Skin of body (tissue), 2 donors: Measurements from ENCODE around the gene EXOC3L4. TPM values are rescaled to one million over a fixed set of nuclear protein-coding genes. Genes with fewer than 3 reads are reported as not detected.
"Not testable (repeated sequence)": the region's sequence is repeated elsewhere in the genome, so short reads cannot be mapped to it uniquely, and the experiment has no call there.

Experiments
- DNase-seq: peaks from one replicate; lab custom pipeline; 2025; lab: John Stamatoyannopoulos, UW
- total RNA-seq: library from RNA; depleted of rRNA; stranded (reverse); fragments of >200 nt; gene quantifications from one replicate; pipeline ENCODE4 v1.2.3, GENCODE V29; 2014

The EXOC3L4 gene
- total RNA-seq, 1 donor from 2014 or later = 0.30 TPM

DNA sequence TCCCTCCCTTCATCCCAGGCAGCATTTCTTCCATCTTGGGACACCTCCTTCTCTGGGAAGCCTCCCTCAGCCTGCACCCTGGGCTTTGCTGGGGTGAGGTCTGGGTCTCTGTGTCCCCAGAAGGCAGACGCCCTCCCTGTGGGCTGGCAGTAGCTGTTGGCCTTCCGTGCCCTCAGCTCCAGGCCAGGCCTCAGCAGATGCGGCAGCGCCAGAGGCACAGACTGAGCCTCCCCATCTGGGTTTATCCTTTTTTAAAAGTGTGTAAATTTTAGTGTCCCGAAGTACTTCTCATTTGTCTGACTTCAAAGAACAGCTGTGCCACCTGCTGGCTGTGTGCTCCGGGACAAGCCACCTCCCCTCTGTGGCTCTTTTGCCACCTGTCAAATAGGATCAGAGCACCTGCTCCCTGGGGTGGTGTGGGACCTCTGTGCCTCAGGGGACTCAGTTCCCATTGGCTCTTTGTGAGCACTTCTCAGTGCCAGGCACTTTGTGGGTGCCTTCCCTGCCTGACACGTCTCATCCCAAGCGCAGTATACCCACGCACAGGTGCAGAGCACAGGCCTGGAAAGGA lies 11.1 kb downstream of the EXOC3L4 start:
- no peak for DNase-seq

DNA sequence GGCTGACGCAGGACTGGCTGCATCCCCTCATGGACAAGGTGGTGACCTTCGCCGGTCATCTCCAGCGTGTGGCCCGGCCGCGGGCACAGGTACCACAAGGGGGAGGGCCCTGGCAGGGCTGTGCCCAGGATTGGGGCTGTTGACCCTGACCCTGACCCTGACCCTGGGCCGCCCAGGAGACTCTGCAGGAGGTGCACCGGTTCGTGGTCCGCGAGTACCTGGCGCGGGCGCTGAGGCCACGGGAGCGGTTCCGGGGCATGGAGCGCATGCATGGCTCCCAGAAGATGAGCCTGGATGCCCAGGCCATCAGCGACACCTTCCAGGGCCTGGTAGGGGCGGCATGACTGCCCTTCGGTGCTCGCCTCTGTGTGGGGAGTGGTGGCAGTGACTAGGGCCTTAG lies 12.9 kb downstream of the EXOC3L4 start:
- no peak for DNase-seq

DNA sequence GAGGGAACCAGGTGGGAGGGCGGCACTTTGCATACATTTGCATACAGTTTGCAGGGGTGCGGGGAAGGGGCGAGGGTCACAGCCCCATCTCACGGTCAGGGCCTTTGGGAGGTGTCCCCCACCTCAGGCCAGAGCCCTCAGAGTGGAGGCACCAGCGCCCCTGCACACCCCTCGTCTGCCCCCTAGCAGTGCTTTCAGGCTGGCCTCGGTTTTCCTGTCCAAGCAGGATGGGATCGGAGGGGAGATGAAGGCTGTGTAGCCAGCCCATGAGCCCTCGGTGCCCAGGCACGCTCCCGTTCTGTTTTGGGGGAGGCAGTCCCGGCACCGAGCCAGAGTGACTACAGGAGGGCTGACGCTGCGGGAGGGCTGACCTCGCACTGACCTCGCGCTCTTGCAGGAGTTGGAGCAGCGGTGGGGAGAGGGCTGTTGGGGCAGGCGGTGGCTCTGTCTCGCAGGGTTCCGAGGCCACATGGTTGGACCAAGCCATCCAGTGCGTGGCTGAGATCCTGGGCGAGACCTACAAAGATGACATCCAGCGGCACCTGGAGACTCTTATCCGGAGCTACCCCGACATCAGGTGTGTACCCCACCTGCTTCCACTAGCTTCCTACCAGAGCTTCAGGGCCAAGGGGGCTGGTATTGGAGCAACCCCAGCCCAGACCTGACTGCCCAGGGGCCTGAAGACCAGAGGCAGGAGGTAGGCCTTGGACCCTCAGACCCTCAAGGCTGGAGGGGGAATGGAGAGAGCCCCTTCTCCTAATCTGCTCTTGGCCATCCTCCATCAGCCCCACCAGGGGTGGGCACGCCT lies 13.6 kb downstream of the EXOC3L4 start:
- no peak for DNase-seq

DNA sequence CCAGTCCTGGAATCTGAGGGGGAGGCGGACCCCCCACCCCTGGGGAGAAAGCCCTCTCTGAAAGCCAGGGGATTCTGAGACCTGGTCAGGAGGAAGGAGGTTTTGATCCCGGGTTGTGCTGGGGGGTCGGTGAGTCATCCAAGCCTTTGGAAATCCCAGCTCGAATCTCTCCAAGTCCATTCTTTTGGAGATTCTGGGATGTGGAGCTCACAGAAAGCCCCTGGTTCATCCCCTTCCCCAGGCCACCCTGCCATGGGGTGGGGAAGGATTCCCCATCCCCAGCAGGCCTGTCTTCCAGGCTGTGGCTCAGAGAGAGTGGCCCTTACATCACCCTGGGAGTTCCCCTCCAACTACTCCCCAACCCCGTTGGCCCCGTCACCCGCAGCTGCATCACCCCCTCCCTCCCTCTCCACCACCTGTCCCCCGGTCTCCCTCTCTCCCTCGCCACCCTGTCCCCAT lies 14.3 kb downstream of the EXOC3L4 start:
- no peak for DNase-seq

DNA sequence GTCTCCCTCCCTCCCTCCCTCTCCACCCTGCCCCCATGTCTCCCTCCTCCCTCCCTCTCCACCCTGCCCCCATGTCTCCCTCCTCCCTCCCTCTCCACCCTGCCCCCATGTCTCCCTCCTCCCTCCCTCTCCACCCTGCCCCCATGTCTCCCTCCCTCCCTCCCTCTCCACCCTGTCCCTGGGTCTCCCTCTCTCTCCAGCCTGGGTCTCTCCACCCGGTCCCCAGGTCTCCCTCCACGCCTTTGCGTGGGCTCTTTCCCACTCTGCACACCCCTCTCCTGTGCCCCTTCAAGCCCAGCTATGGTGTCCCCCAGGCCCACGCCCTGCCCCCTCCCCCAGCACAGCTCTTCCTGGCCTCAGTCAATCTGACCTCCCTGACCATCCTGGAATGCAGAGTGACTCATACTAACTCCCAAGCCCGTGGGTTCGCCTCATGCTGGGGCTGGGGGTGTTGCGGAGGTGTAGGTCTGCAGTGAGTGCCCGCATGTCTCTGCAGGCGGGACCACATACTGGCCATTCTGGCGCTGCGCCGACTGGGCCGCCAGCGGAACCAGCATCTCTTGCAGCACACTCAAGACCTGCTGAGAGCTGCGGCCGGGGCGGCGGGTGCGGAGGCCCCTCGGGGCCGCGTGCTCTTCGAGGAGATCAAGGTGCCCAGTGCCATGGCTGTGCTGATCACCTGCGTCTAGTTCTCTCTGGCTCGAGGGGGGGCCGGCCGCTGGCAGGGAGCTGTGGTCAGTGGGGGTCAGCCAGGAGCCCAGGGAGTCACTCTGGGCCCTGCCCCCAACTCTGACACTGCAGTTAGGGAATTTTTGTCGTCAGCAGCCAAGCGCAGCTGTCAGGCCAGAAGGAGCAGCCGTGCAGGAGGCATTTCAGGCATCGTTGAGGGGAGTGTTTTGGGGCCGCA lies 15.3 kb downstream of the EXOC3L4 start:
- no peak for DNase-seq

DNA sequence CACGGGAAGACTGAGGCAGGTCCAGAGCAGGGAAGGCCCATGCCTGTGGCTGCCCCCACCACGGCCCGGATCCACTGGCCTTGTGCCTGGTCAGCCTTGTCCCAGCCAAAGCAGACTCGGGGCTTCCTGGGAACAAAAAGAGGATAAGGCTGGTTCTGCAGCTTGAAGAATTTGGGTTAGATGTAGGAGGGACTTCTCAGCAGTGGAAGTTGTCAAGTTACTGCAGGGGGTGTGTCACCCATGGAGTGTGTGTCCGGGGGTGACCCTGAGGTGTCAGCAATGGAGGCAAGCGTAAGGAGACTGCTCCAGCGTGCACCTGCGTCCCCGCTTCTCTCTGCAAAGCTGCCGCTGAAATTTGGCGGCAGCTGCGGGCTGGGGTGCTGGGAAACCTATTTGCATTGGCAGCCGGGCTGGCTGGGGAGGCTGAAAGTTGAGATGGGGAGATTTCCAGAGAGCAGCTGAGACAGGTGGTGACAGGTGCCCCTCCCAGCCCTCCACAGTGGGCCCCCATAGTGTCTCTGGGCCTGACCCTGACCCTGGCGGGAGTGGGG lies 16.2 kb downstream of the EXOC3L4 start:
- no peak for DNase-seq

DNA sequence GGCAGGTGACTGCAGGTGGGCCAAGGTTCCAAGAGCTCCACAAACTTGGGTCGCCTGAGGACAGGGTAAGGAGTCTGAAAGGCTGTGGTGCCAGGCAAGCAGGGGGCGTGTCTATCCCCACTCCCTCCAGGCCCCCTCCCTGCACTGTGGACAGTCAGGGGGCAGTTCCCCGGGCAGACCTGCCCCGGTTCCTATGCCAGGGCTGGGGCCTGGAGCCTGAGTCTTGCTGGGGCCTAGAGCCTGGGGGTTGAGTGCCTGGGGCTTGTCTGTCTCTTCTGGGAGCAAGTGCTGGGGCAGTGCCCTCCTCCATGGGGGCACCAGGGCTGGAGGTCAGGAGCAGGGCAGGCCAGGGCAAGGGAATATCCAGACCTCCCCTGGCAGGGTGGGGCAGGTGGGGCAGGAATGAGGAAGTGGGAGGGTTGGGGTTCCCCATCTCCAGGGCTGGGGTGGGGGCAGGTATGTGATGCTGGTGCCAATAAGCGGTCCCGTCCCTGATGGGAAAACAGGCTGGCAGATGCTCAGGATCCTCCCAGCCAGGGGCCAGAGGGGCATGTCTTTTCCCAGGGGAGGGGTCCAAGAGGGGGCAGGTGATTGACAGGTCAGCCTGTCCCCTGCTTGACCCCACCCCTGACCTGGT lies 16.8 kb downstream of the EXOC3L4 start:
- no peak for DNase-seq

DNA sequence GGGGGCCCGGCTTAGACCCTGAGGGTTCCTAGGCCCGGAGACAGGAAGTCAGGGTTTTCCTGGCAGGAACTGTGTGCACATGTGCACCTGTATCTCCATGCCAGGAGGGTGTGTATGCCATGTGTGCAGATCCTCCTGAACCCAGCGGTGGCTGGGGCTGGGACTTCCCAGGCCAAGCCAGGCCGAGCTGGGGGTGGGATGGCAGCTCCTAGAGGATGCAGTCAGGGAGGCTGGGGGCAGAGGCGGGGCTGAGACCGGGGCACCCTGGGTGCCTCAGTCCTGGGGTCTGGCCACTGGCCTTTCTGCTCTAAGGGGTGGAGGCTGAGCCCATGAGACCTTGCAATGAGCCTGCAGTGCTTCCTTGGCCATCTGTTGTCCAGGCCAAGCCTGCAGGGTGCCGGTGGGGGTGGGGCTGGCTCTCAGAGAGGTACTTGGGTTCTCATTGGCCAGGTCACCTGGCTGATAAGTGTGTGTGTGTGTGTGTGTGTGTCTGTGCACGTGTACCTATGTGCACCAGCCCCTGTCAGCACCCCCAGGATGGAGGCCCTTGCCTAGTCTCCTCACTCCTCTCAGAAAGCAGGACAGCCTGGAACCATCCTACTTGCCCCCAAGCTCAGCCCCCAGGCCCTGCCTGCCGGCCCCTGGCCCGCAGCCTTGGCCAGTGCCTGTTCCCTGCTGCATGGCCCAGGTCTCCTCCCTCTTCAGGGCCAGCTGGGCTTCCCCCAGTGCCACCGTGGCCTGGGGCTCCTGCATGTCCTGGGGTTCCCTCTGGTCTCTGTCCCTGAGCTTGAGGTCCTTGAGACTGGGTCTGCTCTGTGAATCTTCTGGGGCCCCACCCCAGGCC lies 18.1 kb downstream of the EXOC3L4 start:
- no peak for DNase-seq

DNA sequence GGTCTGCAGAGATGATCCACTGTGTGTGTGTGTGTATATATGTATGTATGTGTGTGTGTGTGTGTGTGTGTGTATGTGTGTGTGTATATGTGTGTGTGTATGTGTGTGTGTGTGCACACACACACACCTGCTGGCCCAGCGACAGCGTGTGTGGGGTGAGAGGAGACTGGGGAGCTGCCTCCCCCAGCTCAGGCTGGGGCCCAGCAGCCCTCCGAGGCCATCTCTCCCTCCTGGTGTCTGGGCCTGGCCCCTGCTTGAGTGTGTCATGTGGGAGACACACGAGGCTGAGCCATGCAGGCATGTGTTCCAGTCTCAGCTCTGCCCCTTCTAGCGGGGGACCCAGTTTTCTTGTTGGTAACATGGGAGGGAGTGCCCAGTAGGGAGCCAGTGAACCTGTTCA lies 18.8 kb downstream of the EXOC3L4 start:
- DNase-seq = no peak

DNA sequence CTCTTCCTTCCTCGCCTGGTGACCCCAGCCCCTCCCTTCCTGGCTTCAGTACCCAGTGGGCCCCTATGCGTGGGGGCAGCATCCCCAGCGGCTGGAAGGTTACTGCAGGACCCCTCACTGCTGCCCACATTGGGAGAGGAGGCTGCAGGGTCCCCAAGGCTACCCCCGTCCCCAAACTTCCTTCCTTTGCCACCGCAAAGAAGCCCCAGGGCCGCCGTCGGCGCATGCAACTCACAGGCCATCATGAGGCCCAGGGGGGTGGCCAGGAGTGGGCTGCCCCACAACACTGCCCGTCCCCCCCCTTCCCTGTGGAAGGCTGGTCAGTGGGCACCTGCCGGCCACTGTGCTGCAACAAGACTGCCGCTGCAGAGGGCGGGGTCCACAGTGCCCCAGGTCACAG lies 19.2 kb downstream of the EXOC3L4 start:
- no peak for DNase-seq

DNA sequence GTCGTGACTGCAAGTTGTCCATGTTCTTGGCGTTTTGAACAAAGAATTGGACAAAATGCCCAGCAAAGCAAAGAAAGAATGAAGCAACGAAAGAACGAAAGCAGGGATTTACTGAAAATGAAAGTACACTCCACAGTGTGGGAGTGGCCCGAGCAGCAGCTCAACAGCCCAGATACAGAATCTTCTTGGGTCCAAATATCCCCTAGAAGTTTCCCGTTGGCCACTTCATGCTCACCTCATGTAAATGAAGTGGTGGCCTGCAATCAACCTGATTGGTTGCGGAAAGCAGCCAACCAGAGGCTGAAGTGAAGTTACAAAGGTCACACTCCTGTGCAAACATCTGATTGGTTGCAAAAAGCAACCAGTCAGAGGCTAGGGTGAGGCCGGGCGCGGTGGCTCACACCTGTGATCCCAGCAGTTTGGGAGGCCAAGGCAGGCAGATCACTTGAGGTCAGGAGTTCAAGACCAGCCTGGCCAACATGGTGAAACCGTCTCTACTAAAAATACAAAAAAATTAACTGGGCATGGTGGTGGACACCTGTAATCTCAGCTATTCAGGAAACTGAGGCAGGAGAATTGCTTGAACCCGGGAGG lies 20.7 kb downstream of the EXOC3L4 start:
- not testable (repeated sequence) for DNase-seq

DNA sequence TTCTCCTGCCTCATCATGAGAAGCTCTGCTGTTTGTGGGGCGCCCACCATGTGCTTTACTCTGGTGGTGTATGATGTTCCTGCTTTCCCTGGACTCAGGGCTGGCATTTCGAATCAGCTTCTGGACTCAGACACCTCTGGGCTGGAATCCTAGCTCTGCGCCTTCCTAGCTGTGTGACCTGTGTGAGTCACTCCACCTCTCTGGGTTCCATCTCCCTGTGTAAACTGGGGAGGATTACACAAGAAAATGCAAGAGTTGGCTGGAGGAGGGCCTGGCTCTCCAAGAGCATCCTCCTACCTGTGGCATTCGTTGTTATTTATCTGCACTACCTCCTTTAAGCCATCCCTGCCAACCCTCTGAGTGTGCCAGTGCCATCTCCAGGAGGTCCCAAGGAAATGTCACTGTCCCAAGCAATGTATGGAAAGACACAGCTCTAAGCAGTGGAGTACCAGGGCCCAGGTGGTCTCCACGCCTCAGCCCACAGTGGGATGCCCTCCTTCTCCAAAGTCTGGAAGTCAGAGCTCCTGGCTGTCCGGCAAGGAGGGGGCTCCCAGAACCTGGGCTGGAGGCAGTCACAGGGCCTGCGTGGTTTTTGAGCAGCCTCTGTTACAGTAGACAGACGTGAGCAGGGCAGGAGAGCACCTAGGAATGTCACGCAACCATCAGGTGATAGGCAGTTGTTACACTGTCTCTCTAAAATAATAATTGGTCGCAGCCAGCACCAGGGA lies 21.5 kb downstream of the EXOC3L4 start:
- no peak for DNase-seq

DNA sequence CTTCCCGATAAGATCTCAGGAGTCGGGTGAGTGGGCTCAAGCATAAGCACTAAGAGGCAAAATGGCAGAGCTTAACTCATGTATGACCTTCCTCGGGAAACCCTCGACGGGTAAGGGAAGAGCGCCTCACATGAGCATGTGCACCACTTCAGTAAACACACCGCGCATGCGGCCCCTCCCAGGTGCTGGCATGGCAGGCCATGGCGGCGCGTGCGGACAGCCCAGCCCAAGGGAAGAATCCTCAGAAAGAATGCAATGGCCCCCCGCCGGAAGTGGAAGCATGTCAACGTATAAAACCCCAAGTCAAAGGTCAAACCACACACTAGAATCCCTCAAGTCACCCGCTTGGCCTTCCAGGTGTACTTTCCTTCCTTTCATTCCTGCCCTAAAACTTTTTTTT lies 22.1 kb downstream of the EXOC3L4 start:
- DNase-seq = no peak

DNA sequence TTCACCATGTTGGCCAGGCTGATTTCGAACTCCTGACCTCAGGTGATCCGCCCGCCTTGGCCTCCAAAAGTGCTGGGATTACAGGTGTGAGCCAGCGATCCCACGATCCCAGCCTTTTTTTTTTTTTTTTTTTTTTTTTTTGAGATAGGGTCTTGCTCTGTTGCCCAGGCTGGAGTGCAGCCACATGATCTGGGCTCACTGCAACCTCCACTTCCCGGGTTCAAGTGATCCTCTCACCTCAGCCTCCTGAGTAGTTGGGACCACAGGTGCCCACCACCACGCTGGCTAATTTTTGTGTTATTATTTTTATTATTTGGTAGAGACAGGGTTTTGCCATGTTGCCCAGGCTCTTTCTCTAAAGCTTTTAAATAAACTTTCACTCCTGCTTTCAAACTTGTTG lies 23.0 kb downstream of the EXOC3L4 start:
- DNase-seq = not testable (repeated sequence)

DNA sequence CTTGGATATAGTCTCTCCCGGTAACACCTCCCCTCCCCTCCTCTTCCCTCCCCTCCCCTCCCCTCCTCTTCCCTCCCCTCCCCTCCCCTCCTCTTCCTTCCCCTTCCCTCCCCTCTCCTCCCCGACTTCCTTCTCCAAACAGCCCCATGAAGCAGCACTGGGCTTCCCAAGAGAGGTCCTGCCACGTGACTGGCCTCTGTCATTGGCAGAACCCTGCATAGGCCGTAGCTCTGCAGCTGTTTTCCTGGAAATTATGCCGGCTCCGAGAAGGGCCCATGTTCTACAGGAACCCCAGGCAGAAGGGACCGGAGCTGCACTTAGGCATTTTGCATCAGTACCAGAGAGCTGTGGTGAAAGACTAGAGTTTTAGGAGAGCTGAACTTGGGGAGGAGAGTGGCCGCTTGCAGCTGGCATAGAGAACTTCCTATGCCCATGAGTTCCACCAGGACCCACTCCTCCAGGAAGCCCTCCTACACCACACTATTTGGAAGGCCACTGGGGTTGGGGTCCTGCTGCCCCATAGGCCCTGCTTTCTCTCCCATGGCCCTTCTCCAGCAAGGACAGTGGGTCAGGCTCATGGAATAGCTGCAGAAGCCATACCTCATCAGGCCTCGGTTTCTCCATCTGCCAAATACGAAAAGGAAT lies 23.6 kb downstream of the EXOC3L4 start:
- peak; percentile 59 for DNase-seq

DNA sequence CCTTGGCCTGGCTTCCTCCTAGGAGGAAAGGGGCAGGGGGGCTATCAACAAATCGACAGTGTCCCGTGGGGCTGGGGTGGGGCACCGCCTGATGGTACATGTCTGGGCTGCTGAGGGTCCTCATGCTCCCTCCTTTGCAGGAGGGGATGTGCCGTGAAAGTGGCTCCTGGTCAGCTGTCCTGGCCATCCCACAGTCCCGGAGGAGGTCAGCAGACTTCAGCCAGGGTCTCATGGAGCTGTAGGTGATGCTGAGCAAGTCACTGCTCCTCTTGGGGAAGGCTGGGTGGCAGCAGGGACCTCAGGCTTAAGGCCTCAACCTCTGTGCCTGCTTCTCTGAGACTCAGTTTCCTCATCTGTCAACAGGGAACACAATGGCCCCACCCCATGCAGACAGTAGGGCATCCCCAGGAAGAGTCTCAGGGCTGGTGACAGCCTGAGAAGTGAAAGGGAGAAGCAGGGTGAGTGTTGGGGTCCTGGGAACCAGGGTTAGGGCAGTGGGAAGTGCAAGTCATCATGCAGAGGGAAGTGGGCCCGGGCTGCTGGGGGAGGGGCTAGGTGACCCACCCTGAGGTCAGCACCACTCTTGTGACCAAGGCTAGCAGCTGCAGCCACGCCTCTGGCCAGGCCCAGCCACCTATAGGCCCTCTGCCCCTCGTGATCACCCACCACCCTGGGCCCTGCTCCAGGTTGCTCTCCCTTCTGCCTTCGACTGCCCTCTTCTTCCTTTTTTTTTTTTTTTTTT lies 24.3 kb downstream of the EXOC3L4 start:
- no peak for DNase-seq

DNA sequence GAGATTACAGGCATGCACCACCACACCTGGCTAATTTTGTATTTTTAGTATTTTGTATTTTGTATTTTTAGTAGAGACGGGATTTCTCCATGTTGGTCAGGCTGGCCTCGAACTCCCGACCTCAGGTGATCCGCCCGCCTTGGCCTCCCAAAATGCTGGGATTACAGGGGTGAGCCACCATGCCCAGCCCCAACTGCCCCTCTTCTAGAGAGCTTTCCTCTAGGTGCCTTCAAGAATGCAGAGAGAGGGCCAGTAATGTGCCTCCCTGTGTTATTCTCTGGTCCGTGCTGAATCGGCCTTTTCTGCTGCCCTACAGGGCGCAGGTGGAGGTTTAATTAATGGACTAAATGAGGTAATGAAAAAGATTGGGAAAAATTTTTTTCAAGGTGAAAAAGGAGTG lies 25.0 kb downstream of the EXOC3L4 start:
- DNase-seq = not testable (repeated sequence)
